SJSA1 (cell line): Measurements from ENCODE around the gene RINT1. TPM values are rescaled to one million over a fixed set of nuclear protein-coding genes. Genes with fewer than 3 reads are reported as not detected.
"Not testable (repeated sequence)": the region's sequence is repeated elsewhere in the genome, so short reads cannot be mapped to it uniquely, and the experiment has no call there.

Experiments used
- DNase-seq, 2 experiments: peaks; one replicate each; pipeline ENCODE4 v3.0.0-alpha.2; 2015 to 2020; ENCODE audit warnings: low spot score in 2 of 2, low read depth in 1 of 2
- H3K27ac ChIP-seq: fragments of 250-450 bp; sonication (Bioruptor Pico); 2 replicates; pipeline ENCODE4 v1.5.1; 2020; ENCODE audit warnings: mild to moderate bottlenecking, moderate library complexity
- H3K27me3 ChIP-seq: fragments of 250-450 bp; sonication (Bioruptor Pico); replicated peaks from 2 replicates; pipeline ENCODE4 v1.5.1; 2020; ENCODE audit warnings: mild to moderate bottlenecking, moderate library complexity
- H3K36me3 ChIP-seq: fragments of 250-450 bp; sonication (Bioruptor Pico); 2 replicates; pipeline ENCODE4 v1.5.1; 2020; ENCODE audit warnings: mild to moderate bottlenecking
- H3K4me1 ChIP-seq: fragments of 250-450 bp; sonication (Bioruptor Pico); replicated peaks from 2 replicates; pipeline ENCODE4 v1.6.1; 2021; ENCODE audit warnings: mild to moderate bottlenecking
- H3K4me3 ChIP-seq: fragments of 250-450 bp; sonication (Bioruptor Pico); 2 replicates; pipeline ENCODE4 v1.5.1; 2020; ENCODE audit warnings: mild to moderate bottlenecking
- H3K9me3 ChIP-seq: fragments of 250-450 bp; sonication (Bioruptor Pico); replicated peaks from 2 replicates; pipeline ENCODE4 v1.5.1; 2020; ENCODE audit warnings: mild to moderate bottlenecking
- total RNA-seq: library from RNA; depleted of rRNA; stranded (reverse); fragments of >200 nt; shearing (Covaris generic); gene quantifications from 2 replicates; pipeline ENCODE4 v1.2.3, GENCODE V29; 2014

RINT1 gene
- total RNA-seq, 1 experiment from 2014 or later = 11.1 TPM

GRCh38 chr7:105521027-105521716 lies 10.8 kb upstream of the RINT1 start:
- H3K4me1 ChIP-seq = peaks cover 10% of the 10 kb centered on the region
- DNase-seq = peak; percentile 74 to 80
- H3K36me3 ChIP-seq = peaks cover 23% of the 10 kb centered on the region
- no peaks in the 10 kb centered on the region for H3K27me3 ChIP-seq
- no peaks in the 10 kb centered on the region for H3K9me3 ChIP-seq
- H3K27ac ChIP-seq = peak overlapping the region; percentile 71
- peak overlapping the region; percentile 78 for H3K4me3 ChIP-seq

- H3K36me3 ChIP-seq = peaks cover 22% of the 10 kb centered on the region
- H3K4me3 ChIP-seq = peak within 1 kb of the TSS; percentile 78
- no peaks in the 10 kb centered on the region for H3K9me3 ChIP-seq
- H3K27me3 ChIP-seq = no peaks in the 10 kb centered on the region
- H3K27ac ChIP-seq = peak within 1 kb of the TSS; percentile 71
- peak; percentile 87 to 93 for DNase-seq
- H3K4me1 ChIP-seq = peaks cover 10% of the 10 kb centered on the region
Observed at GRCh38 chr7:105521717-105522463, 10.1 kb upstream of the RINT1 start, which contains the start of gene PUS7. Gene PUS7, minus strand, starts transcription at chr7:105522271. Its CDS starts 13,759 bp downstream, at chr7:105508512.

- Histone ChIP-seq H3K4me1 (peaks cover 10% of the 10 kb centered on the region), H3K36me3 (peaks cover 14% of the 10 kb centered on the region)
- H3K27ac ChIP-seq, H3K9me3 ChIP-seq, H3K4me3 ChIP-seq, H3K27me3 ChIP-seq, DNase-seq: not testable (repeated sequence)
Observed at GRCh38 chr7:105524423-105524822, 7.6 kb upstream of the RINT1 start.

GRCh38 chr7:105524840-105525239 lies 7.2 kb upstream of the RINT1 start:
- Histone ChIP-seq H3K4me3 (no peak overlapping the region), H3K27me3 (no peaks in the 10 kb centered on the region), H3K36me3 (peaks cover 9% of the 10 kb centered on the region), H3K9me3 (no peaks in the 10 kb centered on the region), H3K27ac (no peak overlapping the region), H3K4me1 (peaks cover 10% of the 10 kb centered on the region)
- DNase-seq = no peak

GRCh38 chr7:105527737-105528136 lies 4.3 kb upstream of the RINT1 start:
- not testable (repeated sequence) for H3K36me3 ChIP-seq, H3K27me3 ChIP-seq, H3K27ac ChIP-seq, DNase-seq, H3K4me1 ChIP-seq, H3K9me3 ChIP-seq, H3K4me3 ChIP-seq

GRCh38 chr7:105530126-105530525 lies 1.9 kb upstream of the RINT1 start:
- no peak for DNase-seq

GRCh38 chr7:105530546-105530945 lies 1.5 kb upstream of the RINT1 start:
- H3K36me3 ChIP-seq = peaks cover 16% of the 10 kb centered on the region
- DNase-seq = no peak
- H3K27ac ChIP-seq = no peak overlapping the region
- no peak overlapping the region for H3K4me3 ChIP-seq
- H3K27me3 ChIP-seq = no peaks in the 10 kb centered on the region
- H3K4me1 ChIP-seq = peaks cover 9% of the 10 kb centered on the region
- no peaks in the 10 kb centered on the region for H3K9me3 ChIP-seq

More at GRCh38 chr7:105530126-105530525, 1.9 kb upstream of the RINT1 start:
- H3K27me3 ChIP-seq = no peaks in the 10 kb centered on the region
- H3K9me3 ChIP-seq = no peaks in the 10 kb centered on the region
- H3K27ac ChIP-seq = no peak overlapping the region
- no peak overlapping the region for H3K4me3 ChIP-seq
- H3K4me1 ChIP-seq = peaks cover 9% of the 10 kb centered on the region
- peaks cover 16% of the 10 kb centered on the region for H3K36me3 ChIP-seq

GRCh38 chr7:105532709-105533460 lies 884 bp downstream of the RINT1 start:
- Histone ChIP-seq H3K4me3 (peak overlapping the region; percentile 65), H3K27me3 (no peaks in the 10 kb centered on the region), H3K4me1 (peaks cover 9% of the 10 kb centered on the region), H3K36me3 (peaks cover 30% of the 10 kb centered on the region), H3K9me3 (no peaks in the 10 kb centered on the region), H3K27ac (no peak overlapping the region)
- DNase-seq = no peak

- Histone ChIP-seq H3K27ac (no peak overlapping the region), H3K36me3 (peaks cover 71% of the 10 kb centered on the region), H3K27me3 (no peaks in the 10 kb centered on the region), H3K4me3 (no peak overlapping the region), H3K9me3 (no peaks in the 10 kb centered on the region), H3K4me1 (peaks cover 9% of the 10 kb centered on the region)
- peak in 1 of 2 experiments; percentile 49 for DNase-seq
Observed at GRCh38 chr7:105538339-105538738, 6.3 kb downstream of the RINT1 start.

- H3K27me3 ChIP-seq = no peaks in the 10 kb centered on the region
- no peak overlapping the region for H3K4me3 ChIP-seq
- H3K27ac ChIP-seq = no peak overlapping the region
- H3K4me1 ChIP-seq = no peaks in the 10 kb centered on the region
- H3K9me3 ChIP-seq = no peaks in the 10 kb centered on the region
- DNase-seq = no peak
- peaks cover 75% of the 10 kb centered on the region for H3K36me3 ChIP-seq
Observed at GRCh38 chr7:105559926-105560325, 27.9 kb downstream of the RINT1 start.

GRCh38 chr7:105565190-105565589 lies 33.2 kb downstream of the RINT1 start:
- H3K4me1 ChIP-seq = no peaks in the 10 kb centered on the region
- H3K4me3 ChIP-seq = no peak overlapping the region
- no peak overlapping the region for H3K27ac ChIP-seq
- H3K9me3 ChIP-seq = no peaks in the 10 kb centered on the region
- H3K36me3 ChIP-seq = peaks cover 76% of the 10 kb centered on the region
- H3K27me3 ChIP-seq = no peaks in the 10 kb centered on the region
- no peak for DNase-seq

- Histone ChIP-seq H3K36me3 (peaks cover 65% of the 10 kb centered on the region), H3K27ac (no peak overlapping the region), H3K9me3 (no peaks in the 10 kb centered on the region), H3K27me3 (no peaks in the 10 kb centered on the region), H3K4me1 (no peaks in the 10 kb centered on the region), H3K4me3 (no peak overlapping the region)
- no peak for DNase-seq
Observed at GRCh38 chr7:105567024-105567423, 35.0 kb downstream of the RINT1 start.

- no peaks in the 10 kb centered on the region for H3K9me3 ChIP-seq
- H3K27me3 ChIP-seq = no peaks in the 10 kb centered on the region
- no peak overlapping the region for H3K27ac ChIP-seq
- DNase-seq = no peak
- peaks cover 59% of the 10 kb centered on the region for H3K36me3 ChIP-seq
- no peaks in the 10 kb centered on the region for H3K4me1 ChIP-seq
- H3K4me3 ChIP-seq = no peak overlapping the region
Observed at GRCh38 chr7:105567821-105568220, 35.8 kb downstream of the RINT1 start.

GRCh38 chr7:105571891-105572290 lies 39.9 kb downstream of the RINT1 start:
- DNase-seq = no peak
- Histone ChIP-seq H3K27ac (no peak overlapping the region), H3K9me3 (no peaks in the 10 kb centered on the region), H3K36me3 (peaks cover 23% of the 10 kb centered on the region), H3K4me3 (no peak overlapping the region), H3K4me1 (no peaks in the 10 kb centered on the region), H3K27me3 (no peaks in the 10 kb centered on the region)
